Ishikawa (cell line): ENCODE measurements around the gene SPTBN5.

Experiments
- CEBPB ChIP-seq: IDR thresholded peaks from 2 replicates; pipeline ENCODE4 v1.6.1; 2012
- CREB1 ChIP-seq: IDR thresholded peaks from 2 replicates; pipeline ENCODE4 v1.6.1; 2012; ENCODE audit warnings: low read depth
- EGR1 ChIP-seq: IDR thresholded peaks from 2 replicates; pipeline ENCODE4 v1.6.1; 2012
- EP300 ChIP-seq: IDR thresholded peaks from 2 replicates; pipeline ENCODE4 v1.6.1; 2012; ENCODE audit warnings: borderline replicate concordance
- FOXM1 ChIP-seq: IDR thresholded peaks from 2 replicates; pipeline ENCODE4 v1.6.1; 2012; ENCODE audit warnings: low read depth, borderline replicate concordance
- MAX ChIP-seq: IDR thresholded peaks from 2 replicates; pipeline ENCODE4 v1.6.1; 2012
- NFIC ChIP-seq: IDR thresholded peaks from 2 replicates; pipeline ENCODE4 v1.6.1; 2012
- RAD21 ChIP-seq: IDR thresholded peaks from 2 replicates; pipeline ENCODE4 v1.6.1; 2012; ENCODE audit warnings: low read depth
- REST ChIP-seq: IDR thresholded peaks from 2 replicates; pipeline ENCODE4 v1.6.1; 2012; ENCODE audit warnings: low read depth, mild to moderate bottlenecking
- TAF1 ChIP-seq: IDR thresholded peaks from 2 replicates; pipeline ENCODE4 v1.6.1; 2012; ENCODE audit warnings: low read depth, mild to moderate bottlenecking
- TCF12 ChIP-seq: IDR thresholded peaks from 2 replicates; pipeline ENCODE4 v1.6.1; 2012; ENCODE audit warnings: low read depth
- TEAD4 ChIP-seq: IDR thresholded peaks from 2 replicates; pipeline ENCODE4 v1.6.1; 2012
- USF1 ChIP-seq: IDR thresholded peaks from 2 replicates; pipeline ENCODE4 v1.6.1; 2012
- YY1 ChIP-seq: IDR thresholded peaks from 2 replicates; pipeline ENCODE4 v1.6.1; 2012; ENCODE audit warnings: low read depth
- ZBTB7A ChIP-seq: IDR thresholded peaks from 2 replicates; pipeline ENCODE4 v1.6.1; 2012; ENCODE audit warnings: low read depth

SPTBN5 gene

GRCh38 chr15:41917767-41918430 is 24.0 kb upstream of the SPTBN5 start:
- no peak for TF ChIP-seq REST
- no peak for TF ChIP-seq TAF1
- TF ChIP-seq CEBPB = no peak

GRCh38 chr15:41915255-41915994 is 21.6 kb upstream of the SPTBN5 start:
- TF ChIP-seq MAX (no peak), TCF12 (no peak), ZBTB7A (no peak)

- TF ChIP-seq MAX (no peak), FOXM1 (no peak), TAF1 (no peak), CEBPB (no peak), USF1 (no peak), TCF12 (no peak), YY1 (no peak), ZBTB7A (no peak), CREB1 (no peak), EP300 (no peak), NFIC (no peak), TEAD4 (no peak), RAD21 (no peak)
Measured at GRCh38 chr15:41914411-41914810, 20.6 kb upstream of the SPTBN5 start.

GRCh38 chr15:41913256-41913655 is 19.4 kb upstream of the SPTBN5 start:
- TF ChIP-seq YY1 (no peak), TCF12 (no peak), ZBTB7A (no peak), CEBPB (no peak), TAF1 (no peak), EP300 (no peak), USF1 (no peak), EGR1 (no peak), REST (no peak), RAD21 (no peak), FOXM1 (no peak), NFIC (no peak)

- TF ChIP-seq RAD21 = no peak
- TF ChIP-seq MAX = 0 out of 2 replicates have a peak, but pooled peaks have one; percentile 39
- peak; percentile 47 for TF ChIP-seq USF1
- no peak for TF ChIP-seq TAF1
Measured at GRCh38 chr15:41911691-41912345, 18.0 kb upstream of the SPTBN5 start.
